GM18511 (cell line): ENCODE measurements around the gene SDC1.
A peak's percentile ranks its signal among the peaks of the same experiment; 100 is the strongest.
"Not testable (repeated sequence)": the region's sequence is repeated elsewhere in the genome, so short reads cannot be mapped to it uniquely, and the experiment has no call there.

ENCODE experiments used
- ATAC-seq: cut with Tn5 transposase; IDR thresholded peaks from one replicate; pipeline ENCODE4 v1.9.1; 2021; ENCODE audit warnings: mild to moderate bottlenecking, moderate library complexity; ENCODE audit not compliant: unreplicated experiment

The SDC1 gene

DNA sequence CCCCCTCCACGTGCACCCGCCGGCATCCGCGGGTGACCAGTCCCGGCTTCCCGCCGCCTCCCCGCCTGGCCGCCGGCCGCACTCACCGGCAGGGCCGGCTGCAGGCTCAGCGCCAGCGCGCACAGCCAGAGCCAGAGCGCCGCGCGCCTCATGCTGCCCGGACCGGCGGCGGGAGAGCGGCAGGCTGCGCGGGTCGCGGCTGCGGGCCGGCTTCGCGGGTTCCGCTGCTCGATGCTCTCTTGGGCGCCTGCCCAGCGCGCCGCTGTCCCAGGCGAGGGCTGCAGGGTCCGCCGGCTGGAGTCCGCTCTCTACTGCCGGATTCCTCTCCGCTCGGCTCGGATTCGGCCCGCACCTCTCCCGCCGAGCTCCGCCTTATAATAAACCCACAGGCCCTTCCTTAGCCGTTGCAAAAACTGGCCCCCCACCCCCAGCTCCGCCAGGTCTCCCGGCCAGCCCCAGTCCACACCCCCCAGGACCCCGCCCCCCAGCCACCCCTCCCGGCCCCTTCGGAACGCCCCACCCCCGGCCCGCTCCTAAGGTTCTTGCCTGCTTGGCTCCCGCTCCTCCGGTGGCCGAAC is at the start of gene SDC1:
TSS of gene SDC1 (minus strand) at position 415 of the 578 bp plus-strand sequence. CDS start at position 152, 263 bp downstream.
- peak; percentile 21 for ATAC-seq

GRCh38 chr2:20273042-20273441 is 48.1 kb upstream of the SDC1 start:
- no peak for ATAC-seq

- not testable (repeated sequence) for ATAC-seq
These were observed 43.4 kb upstream of the SDC1 start for GRCh38 chr2:20268317-20268716.

GRCh38 chr2:20267529-20267928 is 42.6 kb upstream of the SDC1 start:
- no peak for ATAC-seq

DNA sequence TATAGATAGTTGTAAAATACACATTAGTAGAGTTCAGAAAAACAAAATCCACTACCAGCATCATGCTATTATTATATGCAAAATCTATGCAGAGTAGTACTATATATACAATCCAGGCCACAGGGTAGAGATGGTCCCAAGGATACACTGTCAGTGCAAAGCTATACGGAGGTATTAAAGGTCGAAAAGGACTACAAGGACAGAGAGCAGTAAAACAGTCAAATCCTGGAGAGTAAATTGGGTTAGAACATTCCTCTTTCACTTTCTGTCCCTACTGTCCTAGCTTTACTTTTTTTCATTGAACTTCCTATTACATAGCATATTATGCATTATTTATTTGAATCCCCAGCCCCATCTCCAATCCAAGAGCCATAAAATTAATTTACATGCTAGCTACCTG is 39.7 kb upstream of the SDC1 start:
- no peak for ATAC-seq

DNA sequence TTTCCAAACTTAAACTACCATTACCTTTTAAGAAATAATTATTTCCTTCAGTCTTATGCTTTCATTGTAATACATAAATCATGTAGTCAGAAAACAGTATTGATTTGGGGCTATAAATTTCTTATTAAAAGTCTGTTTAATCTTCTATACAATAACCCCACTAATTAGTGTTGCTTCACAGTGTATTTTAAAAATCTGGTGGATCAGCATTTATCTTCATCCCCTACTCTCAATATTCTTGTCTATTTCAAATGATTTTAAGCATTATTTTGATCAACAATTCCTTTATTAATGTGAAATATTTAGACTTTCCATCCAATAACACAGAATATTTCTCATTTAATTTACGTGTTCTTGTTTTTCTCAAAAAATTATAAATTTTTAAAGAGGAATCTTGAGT is 32.5 kb upstream of the SDC1 start:
- no peak for ATAC-seq

GRCh38 chr2:20254731-20255130 is 29.8 kb upstream of the SDC1 start:
- ATAC-seq, result no peak

- no peak for ATAC-seq
These were observed 25.5 kb upstream of the SDC1 start for GRCh38 chr2:20250436-20250835.

- no peak for ATAC-seq
These were observed 24.2 kb upstream of the SDC1 start for GRCh38 chr2:20249170-20249569.

DNA sequence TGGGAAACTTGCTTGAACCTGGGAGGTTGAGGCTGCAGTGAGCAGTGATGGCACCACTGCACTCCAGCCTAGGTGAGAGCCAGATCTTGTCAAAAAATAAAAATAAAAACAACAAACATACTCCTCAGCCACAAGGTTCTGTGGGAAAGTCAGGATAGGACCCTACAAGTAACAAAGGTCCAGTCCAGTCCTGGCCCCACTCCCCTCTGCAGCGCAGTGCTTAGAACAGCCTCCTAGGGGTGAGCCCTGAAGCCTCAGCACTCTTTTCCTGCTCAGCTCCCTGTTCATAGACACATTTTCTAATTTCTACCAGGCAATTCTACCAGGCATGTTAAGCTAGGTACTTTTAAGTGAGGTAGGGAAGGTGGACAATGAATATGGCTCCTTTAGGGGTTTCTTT is 22.2 kb upstream of the SDC1 start:
- no peak for ATAC-seq

DNA sequence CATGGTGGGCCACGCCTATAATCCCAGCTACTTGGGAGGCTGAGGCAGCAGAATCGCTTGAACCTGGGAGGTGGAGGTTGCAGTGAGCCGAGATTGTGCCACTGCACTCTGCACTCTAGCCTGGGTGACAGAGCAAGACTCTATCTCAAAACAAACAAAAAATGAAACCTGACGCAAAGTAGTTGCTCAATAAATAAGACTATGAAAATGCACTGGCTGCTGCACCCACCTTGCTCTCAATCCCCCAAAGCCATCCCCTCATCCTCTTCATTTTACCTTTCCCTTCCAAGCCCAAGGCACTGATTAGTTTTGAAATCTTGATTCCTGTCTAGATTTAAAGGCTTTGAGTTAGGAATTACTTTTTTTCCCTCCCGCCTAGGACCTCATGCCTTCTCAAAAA is 18.7 kb upstream of the SDC1 start:
- not testable (repeated sequence) for ATAC-seq

GRCh38 chr2:20242727-20243377 is 17.9 kb upstream of the SDC1 start:
- no peak for ATAC-seq

DNA sequence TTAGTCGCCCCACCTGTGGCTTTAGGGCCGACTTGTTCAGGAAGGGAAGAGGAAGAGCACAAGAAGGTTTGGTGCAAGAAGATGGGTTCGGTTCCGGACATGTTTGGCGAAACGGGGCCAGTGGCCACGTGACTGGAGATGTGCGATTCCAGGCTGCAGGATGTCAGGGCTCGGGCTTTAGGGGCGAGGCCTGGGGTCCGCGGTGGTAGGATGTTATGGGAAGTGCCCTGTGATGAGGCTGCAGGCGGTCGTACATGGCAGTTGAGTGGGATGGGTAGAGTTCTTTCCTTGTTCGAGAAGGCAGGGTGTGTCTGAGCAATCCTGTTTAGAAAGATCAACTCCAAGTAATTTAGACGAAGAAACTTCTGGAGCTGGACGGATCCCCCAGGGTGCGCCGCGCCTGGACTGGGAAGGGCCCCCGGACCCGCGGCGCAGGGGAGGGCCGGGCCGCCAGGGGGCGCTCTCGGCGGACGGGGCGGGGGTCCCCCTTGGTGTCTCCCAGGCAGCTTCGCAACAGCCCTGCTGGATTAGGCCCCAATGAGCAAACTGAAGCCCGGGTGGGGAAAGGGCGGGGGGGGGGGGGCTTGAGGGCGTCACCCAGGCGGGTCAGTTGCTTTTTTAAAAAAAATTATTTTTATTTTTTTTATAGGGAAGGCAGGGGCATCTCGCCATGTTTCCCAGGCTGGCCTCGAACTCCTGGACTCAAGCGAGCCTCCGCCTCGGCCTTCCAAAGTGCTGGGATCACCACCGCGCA is 17.2 kb upstream of the SDC1 start:
- no peak for ATAC-seq

DNA sequence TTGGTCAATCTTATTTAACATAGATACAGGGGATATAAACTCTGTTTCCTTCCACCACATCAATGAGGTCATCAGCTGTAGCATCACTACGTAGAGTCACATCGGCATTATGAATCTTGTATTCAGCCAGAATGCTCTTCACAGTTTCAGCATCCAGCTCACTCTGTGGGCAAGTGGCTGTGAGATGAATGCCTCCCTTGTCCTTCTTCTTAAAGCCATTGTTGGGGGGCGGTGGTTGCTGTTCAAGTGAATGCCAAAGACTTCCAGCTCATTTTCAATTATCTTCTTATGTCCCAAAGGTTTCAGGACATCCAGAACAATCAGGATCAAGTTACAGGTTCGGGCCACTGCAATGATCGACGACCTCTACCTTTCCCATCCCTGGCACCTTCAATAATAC is 15.4 kb upstream of the SDC1 start:
- ATAC-seq, result not testable (repeated sequence)

- ATAC-seq, result no peak
These were observed 11.6 kb upstream of the SDC1 start for GRCh38 chr2:20236496-20236895.

DNA sequence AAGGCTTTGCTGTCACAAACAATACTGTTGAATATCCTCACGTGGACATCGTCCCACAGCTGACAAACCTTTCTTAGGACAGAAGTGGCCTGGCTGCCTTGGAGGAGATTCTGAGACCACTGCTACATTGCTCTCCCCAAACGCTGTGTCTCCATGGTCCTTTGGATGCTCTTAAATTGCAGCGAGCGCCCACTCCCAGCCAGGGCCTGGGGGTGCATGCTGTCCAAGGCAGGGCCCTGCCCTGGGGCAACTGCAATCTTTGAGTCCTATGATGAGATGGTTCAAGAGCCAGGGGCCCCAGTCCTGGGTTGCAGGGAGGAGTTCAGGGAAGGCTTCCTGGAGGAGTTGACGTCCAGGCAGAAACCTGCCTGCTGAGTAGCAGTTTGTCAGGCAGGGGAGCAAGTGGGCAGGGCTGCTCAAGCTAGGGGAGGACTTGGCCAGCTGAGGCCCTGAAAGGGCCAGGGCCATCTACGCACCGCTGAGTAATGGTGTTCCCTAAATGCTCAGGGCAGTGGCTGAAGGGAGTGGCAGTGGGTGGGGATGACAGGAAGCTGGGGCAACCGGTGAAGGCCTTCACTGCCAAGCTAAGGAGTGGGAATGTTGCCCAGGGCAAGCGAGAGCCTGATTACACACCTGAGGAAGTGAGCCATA is 10.8 kb upstream of the SDC1 start:
- no peak for ATAC-seq

- ATAC-seq, result not testable (repeated sequence)
These were observed 9.7 kb upstream of the SDC1 start for GRCh38 chr2:20234597-20234996.

DNA sequence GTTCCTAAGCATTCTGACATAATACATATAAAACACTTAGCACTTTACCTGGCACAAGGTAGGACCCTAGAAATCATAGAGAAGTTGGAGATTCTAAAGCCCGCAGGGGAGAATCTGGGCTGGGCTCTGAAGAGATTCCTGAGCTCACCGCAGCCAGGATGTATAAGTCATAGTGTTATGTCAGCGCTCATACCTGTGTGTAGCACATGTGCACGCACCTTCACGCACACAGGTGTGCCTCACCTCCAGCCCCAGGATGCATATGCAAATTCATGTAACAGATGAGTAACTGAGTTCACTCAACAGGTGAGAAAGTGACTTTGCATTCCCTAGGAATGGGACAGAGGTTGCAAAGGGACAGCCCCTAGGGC is 7.9 kb upstream of the SDC1 start:
- ATAC-seq, result no peak

DNA sequence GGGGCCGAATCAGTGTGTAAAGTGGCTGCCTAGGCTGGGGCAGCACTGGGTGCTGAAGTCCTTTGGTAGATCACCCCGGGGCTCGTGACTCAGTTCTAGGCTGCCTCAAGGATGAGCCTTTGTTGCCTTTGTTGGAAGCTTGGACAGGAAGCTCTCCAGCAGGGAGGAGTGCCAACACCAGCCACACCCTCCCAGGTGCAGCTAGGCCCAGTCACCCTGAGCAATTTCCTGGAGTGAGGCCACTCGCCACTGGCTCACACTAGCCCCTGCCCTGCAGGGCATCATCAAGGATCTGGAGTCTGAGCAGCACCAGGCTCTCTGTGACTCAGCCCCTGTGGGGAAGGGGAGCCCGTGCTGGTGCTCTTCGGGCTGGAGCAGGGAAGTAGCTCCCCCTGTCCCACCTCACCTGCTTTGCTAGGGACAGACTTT is 6.7 kb upstream of the SDC1 start:
- no peak for ATAC-seq

- no peak for ATAC-seq
These were observed 6.2 kb upstream of the SDC1 start for GRCh38 chr2:20231159-20231558.

DNA sequence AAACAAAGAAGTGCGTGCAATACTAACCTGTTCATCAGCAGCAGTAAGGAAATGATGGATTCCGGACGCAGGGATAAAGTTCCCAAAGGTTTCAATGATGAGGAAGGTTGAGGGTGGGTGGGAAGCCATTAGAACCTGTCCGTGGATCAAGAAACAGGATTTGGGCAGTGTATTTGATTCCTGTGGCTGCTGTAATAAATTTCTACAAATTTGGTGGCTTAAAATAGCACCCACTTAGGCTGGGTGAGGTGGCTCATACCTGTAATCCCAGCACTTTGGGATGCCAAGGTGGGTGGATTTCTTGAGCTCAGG is 5.1 kb upstream of the SDC1 start:
- ATAC-seq, result no peak
